HFF-Myc (cell line): Measurements from ENCODE around the gene PPHLN1.

ENCODE experiments used
- DNase-seq: peaks from one replicate; pipeline ENCODE4 v3.0.0-alpha.2; 2011; ENCODE audit warnings: low read depth; ENCODE audit errors: extremely low read depth
- H3K4me3 ChIP-seq: replicated peaks from 2 replicates; pipeline ENCODE4 v1.5.1; 2011; ENCODE audit warnings: low read depth, mild to moderate bottlenecking, control low read depth, low read length
- CTCF ChIP-seq: IDR thresholded peaks from 2 replicates; pipeline ENCODE4 v1.5.1; 2012; ENCODE audit warnings: mild to moderate bottlenecking, low read depth, low read length, control low read depth; ENCODE audit errors: missing control alignments

Gene PPHLN1

GRCh38 chr12:42432517-42433140 lies 106.7 kb downstream of the PPHLN1 start:
- H3K4me3 ChIP-seq, result no peak overlapping the region
- DNase-seq, result no peak
- no peak for TF ChIP-seq CTCF

DNA sequence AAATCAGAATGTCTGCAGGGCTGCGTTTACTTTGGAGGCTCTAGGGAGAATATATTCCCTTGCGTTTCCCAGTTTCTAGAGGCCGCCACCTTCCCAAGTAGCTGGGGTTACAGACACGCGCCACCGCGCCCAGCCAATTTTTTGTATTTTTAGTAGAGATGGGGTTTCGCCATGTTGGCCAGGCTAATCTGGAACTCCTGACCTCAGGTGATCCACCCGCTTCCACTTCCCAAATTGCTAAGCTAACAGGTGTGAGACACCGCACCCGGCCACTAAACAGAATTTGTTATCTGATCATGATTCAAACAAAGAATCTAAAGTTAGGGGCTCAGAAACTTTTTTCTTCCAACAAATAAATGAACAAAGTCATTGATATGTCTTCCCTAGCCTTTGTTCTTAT lies 114.6 kb downstream of the PPHLN1 start:
- TF ChIP-seq CTCF, result no peak
- no peak overlapping the region for H3K4me3 ChIP-seq
- DNase-seq, result no peak

- TF ChIP-seq CTCF, result no peak
- DNase-seq, result no peak
- no peak overlapping the region for H3K4me3 ChIP-seq
These were observed 116.4 kb downstream of the PPHLN1 start for GRCh38 chr12:42442311-42442759.

DNA sequence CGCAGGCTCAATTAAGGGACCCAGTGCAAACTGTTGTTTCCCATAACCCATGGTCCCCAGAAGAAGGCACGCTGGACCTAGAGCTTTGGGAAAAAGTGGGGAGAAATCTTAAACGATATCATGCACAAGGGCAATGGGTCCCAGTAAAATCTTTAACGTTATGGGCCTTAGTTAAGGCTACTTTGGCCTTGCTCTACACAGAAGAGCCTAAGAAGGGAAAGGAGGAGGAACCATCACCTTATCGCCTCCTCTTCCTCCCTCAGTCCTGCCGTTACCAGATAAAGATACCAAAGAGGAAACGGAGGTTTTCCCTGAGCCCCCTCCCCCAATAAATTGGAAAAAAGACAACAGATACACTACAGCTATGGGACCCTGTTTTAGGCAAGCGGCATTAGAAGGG lies 116.9 kb downstream of the PPHLN1 start:
- TF ChIP-seq CTCF, result no peak
- H3K4me3 ChIP-seq, result no peak overlapping the region

DNA sequence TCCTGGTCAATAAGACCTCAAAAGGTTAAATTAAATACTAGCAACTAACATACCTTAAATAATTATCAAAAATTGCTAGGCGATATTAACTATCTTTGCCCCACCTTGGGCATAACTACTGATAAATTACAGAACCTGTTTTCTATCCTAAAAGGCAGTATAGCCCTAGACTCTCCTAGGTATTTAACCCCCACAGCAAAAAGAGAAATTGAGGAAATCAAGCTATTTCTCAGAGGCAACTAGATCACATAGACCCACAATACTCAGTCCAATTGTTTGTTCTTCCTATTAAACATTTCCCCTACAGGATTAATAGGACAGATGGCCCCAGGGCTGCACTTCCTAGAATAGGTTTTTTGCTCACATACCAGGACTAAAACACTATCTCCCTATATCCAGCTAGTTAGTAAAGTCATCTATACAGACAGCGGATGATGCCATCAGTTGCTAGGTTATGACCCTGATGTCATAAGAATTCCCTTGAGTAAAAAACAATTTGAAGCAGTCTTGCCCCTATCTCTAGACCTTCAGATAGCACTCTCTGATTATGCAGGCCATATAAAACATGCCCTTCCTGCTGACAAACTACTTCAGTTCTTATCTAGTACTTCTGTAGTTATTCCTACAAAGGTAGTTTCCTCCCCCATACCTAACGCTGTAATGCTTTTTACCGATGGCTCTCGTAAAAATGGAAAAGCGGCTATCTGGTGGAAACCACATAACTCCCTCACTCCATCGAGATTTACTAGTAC lies 118.4 kb downstream of the PPHLN1 start:
- DNase-seq, result no peak
- H3K4me3 ChIP-seq, result no peak overlapping the region

More for the DNA sequence above, 116.9 kb downstream of the PPHLN1 start:
- DNase-seq, result no peak

GRCh38 chr12:42445891-42446290 lies 119.9 kb downstream of the PPHLN1 start:
- DNase-seq, result no peak
- H3K4me3 ChIP-seq, result no peak overlapping the region
- no peak for TF ChIP-seq CTCF

More for the DNA sequence above, 118.4 kb downstream of the PPHLN1 start:
- no peak for TF ChIP-seq CTCF
